ENCODE measurements around the gene DNASE1L2.

The DNASE1L2 gene

DNA sequence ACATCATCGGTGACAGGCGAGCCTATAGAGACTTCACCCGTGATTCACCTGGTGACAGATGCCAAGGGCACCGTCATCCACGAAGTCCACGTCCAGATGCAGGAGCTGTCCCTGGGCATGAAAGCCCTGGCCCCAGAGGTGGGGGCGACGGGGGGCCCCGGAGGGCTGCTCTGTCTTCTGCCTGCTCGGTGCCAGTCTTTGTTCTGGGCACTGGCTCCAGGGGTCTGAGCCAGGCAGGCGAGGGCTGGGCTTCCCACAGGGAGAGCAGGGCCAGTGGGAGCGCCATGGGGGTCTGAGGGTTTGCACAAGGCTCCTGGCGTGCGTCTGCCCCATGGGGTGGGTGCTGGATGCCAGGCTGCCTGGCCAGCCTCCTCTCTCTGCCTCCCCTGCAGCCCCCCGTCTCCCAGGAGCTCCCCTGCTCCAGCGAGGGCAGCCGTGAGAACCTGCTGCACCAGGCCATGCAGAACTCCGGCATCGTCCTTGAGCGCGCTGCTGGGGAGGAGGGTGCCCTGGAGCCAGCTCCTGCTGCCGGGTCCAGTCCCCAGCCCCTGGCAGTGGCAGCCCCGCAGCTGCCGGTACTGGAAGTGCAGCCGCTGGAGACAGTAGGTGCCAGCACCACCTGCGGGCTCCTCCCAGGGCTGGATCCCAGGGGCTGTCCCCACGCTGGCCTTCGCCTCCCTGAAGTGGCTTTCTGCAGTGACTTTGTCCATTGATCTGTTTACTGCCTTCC is 3.0 kb upstream of the DNASE1L2 start:
- Histone ChIP-seq H2AK5ac (ENCODE audit: low read length) (no peak overlapping the region), H3K79me1 (ENCODE audit: low read length) (no peaks in the 10 kb centered on the region), H3K27me3 (ENCODE audit: insufficient read depth, low read length, poor library complexity) (peaks cover 3% of the 10 kb centered on the region), H3K56ac (ENCODE audit: low read length) (no peak overlapping the region), H2BK120ac (ENCODE audit: low read depth, low read length) (no peak overlapping the region), H3K4me2 (ENCODE audit: low read length) (no peak overlapping the region), H3K4me1 (ENCODE audit: control insufficient read depth, low read depth, low read length) (no peaks in the 10 kb centered on the region), H3K18ac (ENCODE audit: low read length) (no peak overlapping the region), H4K5ac (ENCODE audit: low read length) (no peak overlapping the region), H2BK5ac (ENCODE audit: low read length) (no peak overlapping the region), H3K23ac (ENCODE audit: low read length) (no peak overlapping the region), H3K4ac (ENCODE audit: low read depth, low read length) (no peak overlapping the region), H2BK15ac (replicated peaks; ENCODE audit: low read depth) (no peak overlapping the region), H3K4me3 (ENCODE audit: low read length) (no peak overlapping the region), H3K9ac (ENCODE audit: low read length) (no peak overlapping the region), H3K79me2 (ENCODE audit: control insufficient read depth, insufficient read depth, low read length) (no peaks in the 10 kb centered on the region), H4K8ac (ENCODE audit: low read depth, low read length) (no peak overlapping the region), H3K27ac (ENCODE audit: low read depth, low read length) (no peak overlapping the region), H3K36me3 (ENCODE audit: control insufficient read depth, insufficient read depth, low read length) (no peaks in the 10 kb centered on the region)
- no peak for DNase-seq
- WGBS (ENCODE audit: extremely low coverage, insufficient coverage, low lambda C conversion rate) = no CpG with 5 or more reads among the region's 28 CpGs

DNA sequence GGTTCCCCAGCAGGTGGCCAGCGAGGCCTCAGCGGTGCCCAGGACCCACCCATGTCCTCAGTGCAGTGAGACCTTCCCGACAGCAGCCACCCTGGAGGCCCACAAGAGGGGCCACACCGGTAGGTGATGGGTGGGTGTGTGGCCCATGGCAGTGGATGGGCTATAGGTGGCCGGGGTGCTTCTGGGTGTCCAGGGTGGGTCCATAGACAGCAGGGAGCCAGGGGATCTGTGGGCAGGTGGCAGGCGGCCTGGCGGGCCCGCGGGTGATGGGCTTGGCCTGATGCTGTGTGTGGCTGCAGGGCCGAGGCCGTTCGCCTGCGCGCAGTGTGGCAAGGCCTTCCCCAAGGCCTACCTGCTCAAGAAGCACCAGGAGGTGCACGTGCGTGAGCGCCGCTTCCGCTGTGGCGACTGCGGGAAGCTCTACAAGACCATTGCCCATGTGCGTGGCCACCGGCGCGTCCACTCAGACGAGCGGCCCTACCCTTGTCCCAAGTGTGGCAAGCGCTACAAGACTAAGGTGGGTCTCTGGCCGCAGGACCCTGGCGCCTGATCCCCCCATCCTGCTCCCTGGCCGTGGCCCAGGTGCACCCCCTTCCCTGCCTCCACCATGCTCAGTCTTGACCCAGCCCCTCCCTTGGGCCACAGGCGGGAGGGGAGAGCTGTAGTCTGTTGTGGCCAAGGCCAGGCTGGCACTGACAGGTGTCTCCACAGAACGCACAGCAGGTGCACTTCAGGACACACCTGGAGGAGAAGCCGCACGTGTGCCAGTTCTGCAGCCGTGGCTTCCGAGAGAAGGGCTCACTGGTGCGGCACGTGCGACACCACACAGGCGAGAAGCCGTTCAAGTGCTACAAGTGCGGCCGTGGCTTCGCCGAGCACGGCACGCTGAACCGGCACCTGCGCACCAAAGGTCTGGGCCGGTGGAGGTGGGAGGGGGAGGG is 2.1 kb upstream of the DNASE1L2 start:
- H2AK5ac ChIP-seq (ENCODE audit: low read length) = no peak overlapping the region
- H2BK120ac ChIP-seq (ENCODE audit: low read depth, low read length) = no peak overlapping the region
- H3K27me3 ChIP-seq (ENCODE audit: insufficient read depth, low read length, poor library complexity) = peaks cover 3% of the 10 kb centered on the region
- WGBS (ENCODE audit: extremely low coverage, insufficient coverage, low lambda C conversion rate) = no CpG with 5 or more reads among the region's 51 CpGs
- H4K5ac ChIP-seq (ENCODE audit: low read length) = no peak overlapping the region
- no peak overlapping the region for H3K4ac ChIP-seq (ENCODE audit: low read depth, low read length)
- H3K4me3 ChIP-seq (ENCODE audit: low read length) = no peak overlapping the region
- no peak overlapping the region for H3K4me2 ChIP-seq (ENCODE audit: low read length)
- no peak overlapping the region for H3K18ac ChIP-seq (ENCODE audit: low read length)
- no peak overlapping the region for H2BK15ac ChIP-seq (replicated peaks; ENCODE audit: low read depth)
- H3K4me1 ChIP-seq (ENCODE audit: control insufficient read depth, low read depth, low read length) = no peaks in the 10 kb centered on the region
- H3K79me1 ChIP-seq (ENCODE audit: low read length) = no peaks in the 10 kb centered on the region
- no peak overlapping the region for H3K56ac ChIP-seq (ENCODE audit: low read length)
- no peak for DNase-seq
- H2BK5ac ChIP-seq (ENCODE audit: low read length) = no peak overlapping the region
- no peak overlapping the region for H4K8ac ChIP-seq (ENCODE audit: low read depth, low read length)
- no peak overlapping the region for H3K23ac ChIP-seq (ENCODE audit: low read length)
- H3K36me3 ChIP-seq (ENCODE audit: control insufficient read depth, insufficient read depth, low read length) = no peaks in the 10 kb centered on the region
- H3K9ac ChIP-seq (ENCODE audit: low read length) = no peak overlapping the region
- no peaks in the 10 kb centered on the region for H3K79me2 ChIP-seq (ENCODE audit: control insufficient read depth, insufficient read depth, low read length)
- H3K27ac ChIP-seq (ENCODE audit: low read depth, low read length) = no peak overlapping the region

DNA sequence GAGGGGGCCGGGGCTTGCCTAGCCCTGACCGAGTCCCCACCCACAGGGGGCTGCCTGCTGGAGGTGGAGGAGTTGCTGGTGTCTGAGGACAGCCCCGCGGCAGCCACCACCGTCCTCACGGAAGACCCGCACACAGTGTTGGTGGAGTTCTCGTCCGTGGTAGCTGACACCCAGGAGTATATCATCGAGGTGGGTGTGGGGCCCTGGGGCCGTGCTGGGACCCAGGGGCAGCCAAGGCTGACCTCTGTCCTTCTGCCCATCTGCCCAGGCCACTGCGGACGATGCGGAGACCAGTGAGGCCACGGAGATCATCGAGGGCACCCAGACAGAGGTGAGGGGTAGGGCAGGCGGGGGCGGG is 1.5 kb upstream of the DNASE1L2 start:
- no peak overlapping the region for H3K56ac ChIP-seq (ENCODE audit: low read length)
- no peaks in the 10 kb centered on the region for H3K79me2 ChIP-seq (ENCODE audit: control insufficient read depth, insufficient read depth, low read length)
- H3K27ac ChIP-seq (ENCODE audit: low read depth, low read length) = no peak overlapping the region
- no peak overlapping the region for H2BK120ac ChIP-seq (ENCODE audit: low read depth, low read length)
- WGBS (ENCODE audit: extremely low coverage, insufficient coverage, low lambda C conversion rate) = no CpG with 5 or more reads among the region's 18 CpGs
- no peak overlapping the region for H3K23ac ChIP-seq (ENCODE audit: low read length)
- H3K18ac ChIP-seq (ENCODE audit: low read length) = no peak overlapping the region
- H3K4ac ChIP-seq (ENCODE audit: low read depth, low read length) = no peak overlapping the region
- no peak overlapping the region for H2BK5ac ChIP-seq (ENCODE audit: low read length)
- no peak overlapping the region for H4K8ac ChIP-seq (ENCODE audit: low read depth, low read length)
- H2AK5ac ChIP-seq (ENCODE audit: low read length) = no peak overlapping the region
- no peaks in the 10 kb centered on the region for H3K4me1 ChIP-seq (ENCODE audit: control insufficient read depth, low read depth, low read length)
- no peak overlapping the region for H4K5ac ChIP-seq (ENCODE audit: low read length)
- H2BK15ac ChIP-seq (replicated peaks; ENCODE audit: low read depth) = no peak overlapping the region
- H3K4me2 ChIP-seq (ENCODE audit: low read length) = no peak overlapping the region
- H3K4me3 ChIP-seq (ENCODE audit: low read length) = no peak overlapping the region
- H3K79me1 ChIP-seq (ENCODE audit: low read length) = no peaks in the 10 kb centered on the region
- H3K36me3 ChIP-seq (ENCODE audit: control insufficient read depth, insufficient read depth, low read length) = no peaks in the 10 kb centered on the region
- peaks cover 3% of the 10 kb centered on the region for H3K27me3 ChIP-seq (ENCODE audit: insufficient read depth, low read length, poor library complexity)
- H3K9ac ChIP-seq (ENCODE audit: low read length) = no peak overlapping the region
- no peak for DNase-seq

DNA sequence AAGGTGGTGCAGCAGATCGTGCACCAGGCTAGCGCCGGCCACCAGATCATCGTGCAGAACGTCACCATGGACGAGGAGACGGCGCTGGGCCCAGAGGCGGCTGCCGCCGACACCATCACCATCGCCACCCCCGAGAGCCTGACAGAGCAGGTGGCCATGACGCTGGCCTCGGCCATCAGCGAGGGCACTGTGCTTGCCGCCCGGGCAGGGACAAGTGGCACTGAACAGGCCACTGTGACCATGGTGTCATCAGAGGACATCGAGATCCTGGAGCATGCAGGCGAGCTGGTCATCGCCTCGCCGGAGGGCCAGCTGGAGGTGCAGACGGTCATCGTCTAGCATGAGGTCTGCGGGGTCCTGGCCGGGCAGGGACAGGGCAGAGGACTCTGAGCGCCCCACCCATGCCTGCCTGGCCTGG is 1.0 kb upstream of the DNASE1L2 start:
- Histone ChIP-seq H2BK15ac (replicated peaks; ENCODE audit: low read depth) (no peak overlapping the region), H4K5ac (ENCODE audit: low read length) (no peak overlapping the region), H3K27ac (ENCODE audit: low read depth, low read length) (no peak overlapping the region), H3K9ac (ENCODE audit: low read length) (no peak overlapping the region), H3K27me3 (ENCODE audit: insufficient read depth, low read length, poor library complexity) (peaks cover 3% of the 10 kb centered on the region), H3K4ac (ENCODE audit: low read depth, low read length) (no peak overlapping the region), H3K18ac (ENCODE audit: low read length) (no peak overlapping the region), H2BK5ac (ENCODE audit: low read length) (no peak overlapping the region), H3K56ac (ENCODE audit: low read length) (no peak overlapping the region), H3K36me3 (ENCODE audit: control insufficient read depth, insufficient read depth, low read length) (no peaks in the 10 kb centered on the region), H3K79me1 (ENCODE audit: low read length) (no peaks in the 10 kb centered on the region), H3K4me1 (ENCODE audit: control insufficient read depth, low read depth, low read length) (no peaks in the 10 kb centered on the region), H3K4me3 (ENCODE audit: low read length) (no peak overlapping the region), H2BK120ac (ENCODE audit: low read depth, low read length) (no peak overlapping the region), H3K23ac (ENCODE audit: low read length) (no peak overlapping the region), H4K8ac (ENCODE audit: low read depth, low read length) (no peak overlapping the region), H3K4me2 (ENCODE audit: low read length) (no peak overlapping the region), H2AK5ac (ENCODE audit: low read length) (no peak overlapping the region), H3K79me2 (ENCODE audit: control insufficient read depth, insufficient read depth, low read length) (no peaks in the 10 kb centered on the region)
- no peak for DNase-seq
- no CpG with 5 or more reads among the region's 28 CpGs for WGBS (ENCODE audit: extremely low coverage, insufficient coverage, low lambda C conversion rate)

DNA sequence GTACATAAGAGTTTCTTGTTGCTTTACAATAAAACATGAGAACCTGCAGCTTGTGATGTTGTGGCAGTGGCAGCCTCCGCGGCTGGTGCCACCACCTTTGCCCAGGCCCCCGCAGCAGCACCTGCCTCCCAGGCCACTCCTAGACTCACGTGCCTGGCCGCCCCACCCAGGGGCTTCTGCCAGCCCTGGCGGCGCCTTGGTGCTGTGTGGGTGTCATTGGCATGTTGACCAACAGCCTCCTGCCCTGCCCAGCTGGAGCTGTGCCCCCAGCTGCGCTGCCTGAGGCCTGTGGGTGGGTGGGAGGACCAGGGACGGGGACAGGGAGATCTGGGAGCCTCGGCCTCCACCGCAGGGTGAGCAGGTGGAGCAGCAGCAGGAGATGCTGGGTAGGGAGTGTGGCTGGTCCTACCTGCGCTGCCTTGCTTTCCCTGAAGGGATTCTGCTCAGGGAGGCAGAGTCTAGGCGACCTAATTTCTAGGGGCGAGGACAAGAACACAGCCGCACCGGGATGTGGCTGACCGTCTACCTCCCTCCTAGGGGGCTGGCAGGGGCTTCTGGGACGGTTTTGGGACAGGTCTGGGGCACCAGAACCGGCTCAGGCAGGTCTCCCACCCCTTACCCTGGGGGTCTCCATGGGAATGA is 428 bp upstream of the DNASE1L2 start:
- no peaks in the 10 kb centered on the region for H3K79me1 ChIP-seq (ENCODE audit: low read length)
- no peaks in the 10 kb centered on the region for H3K4me1 ChIP-seq (ENCODE audit: control insufficient read depth, low read depth, low read length)
- H3K36me3 ChIP-seq (ENCODE audit: control insufficient read depth, insufficient read depth, low read length) = no peaks in the 10 kb centered on the region
- no peak overlapping the region for H4K5ac ChIP-seq (ENCODE audit: low read length)
- H3K4me3 ChIP-seq (ENCODE audit: low read length) = no peak overlapping the region
- no peak overlapping the region for H3K18ac ChIP-seq (ENCODE audit: low read length)
- H3K56ac ChIP-seq (ENCODE audit: low read length) = no peak overlapping the region
- no peak overlapping the region for H3K4me2 ChIP-seq (ENCODE audit: low read length)
- H2BK15ac ChIP-seq (replicated peaks; ENCODE audit: low read depth) = no peak overlapping the region
- H2AK5ac ChIP-seq (ENCODE audit: low read length) = no peak overlapping the region
- H3K79me2 ChIP-seq (ENCODE audit: control insufficient read depth, insufficient read depth, low read length) = no peaks in the 10 kb centered on the region
- no CpG with 5 or more reads among the region's 19 CpGs for WGBS (ENCODE audit: extremely low coverage, insufficient coverage, low lambda C conversion rate)
- H3K4ac ChIP-seq (ENCODE audit: low read depth, low read length) = no peak overlapping the region
- DNase-seq = no peak
- no peak overlapping the region for H3K27ac ChIP-seq (ENCODE audit: low read depth, low read length)
- no peak overlapping the region for H3K9ac ChIP-seq (ENCODE audit: low read length)
- no peak overlapping the region for H3K23ac ChIP-seq (ENCODE audit: low read length)
- H4K8ac ChIP-seq (ENCODE audit: low read depth, low read length) = no peak overlapping the region
- peaks cover 3% of the 10 kb centered on the region for H3K27me3 ChIP-seq (ENCODE audit: insufficient read depth, low read length, poor library complexity)
- no peak overlapping the region for H2BK120ac ChIP-seq (ENCODE audit: low read depth, low read length)
- H2BK5ac ChIP-seq (ENCODE audit: low read length) = no peak overlapping the region
